RKO (cell line): ENCODE measurements around the gene RCOR1.
"Not testable (repeated sequence)": the region's sequence is repeated elsewhere in the genome, so short reads cannot be mapped to it uniquely, and the experiment has no call there.

Experiments used
- DNase-seq: peaks from one replicate; pipeline ENCODE4 v3.0.0-alpha.2; 2016; ENCODE audit warnings: low spot score

The RCOR1 gene

GRCh38 chr14:102571043-102571442 lies 21.4 kb upstream of the RCOR1 start:
- no peak for DNase-seq

GRCh38 chr14:102571478-102572042 lies 20.9 kb upstream of the RCOR1 start:
- DNase-seq, result no peak

- not testable (repeated sequence) for DNase-seq
Measured at GRCh38 chr14:102573161-102573560, 19.3 kb upstream of the RCOR1 start.

GRCh38 chr14:102573591-102574046 lies 18.8 kb upstream of the RCOR1 start:
- DNase-seq, result no peak

- no peak for DNase-seq
Measured at GRCh38 chr14:102574281-102575159, 17.9 kb upstream of the RCOR1 start.

- DNase-seq, result no peak
Measured at GRCh38 chr14:102575160-102575845, 17.1 kb upstream of the RCOR1 start.

- DNase-seq, result not testable (repeated sequence)
Measured at GRCh38 chr14:102575846-102576428, 16.5 kb upstream of the RCOR1 start.

- DNase-seq, result no peak
Measured at GRCh38 chr14:102578821-102579220, 13.6 kb upstream of the RCOR1 start.

- DNase-seq, result peak; percentile 78
Measured at GRCh38 chr14:102579696-102580549, 12.5 kb upstream of the RCOR1 start.

GRCh38 chr14:102580550-102581110 lies 11.8 kb upstream of the RCOR1 start:
- no peak for DNase-seq

- no peak for DNase-seq
Measured at GRCh38 chr14:102581193-102581592, 11.3 kb upstream of the RCOR1 start.

- DNase-seq, result no peak
Measured at GRCh38 chr14:102583726-102584125, 8.7 kb upstream of the RCOR1 start.

GRCh38 chr14:102584871-102585869 lies 7.3 kb upstream of the RCOR1 start:
- DNase-seq, result no peak

- no peak for DNase-seq
Measured at GRCh38 chr14:102586420-102587104, 5.9 kb upstream of the RCOR1 start.

GRCh38 chr14:102588821-102589220 lies 3.6 kb upstream of the RCOR1 start:
- DNase-seq, result no peak

GRCh38 chr14:102589761-102590290 lies 2.6 kb upstream of the RCOR1 start:
- no peak for DNase-seq

- DNase-seq, result peak; percentile 84
Measured at GRCh38 chr14:102590667-102591099, 1.8 kb upstream of the RCOR1 start.

- peak; percentile 57 for DNase-seq
Measured at GRCh38 chr14:102591372-102591943, 991 bp upstream of the RCOR1 start.

GRCh38 chr14:102592763-102593060 lies 263 bp downstream of the RCOR1 start:
- DNase-seq, result no peak
